ENCODE measurements around the gene ZNF787.

- no peak for TF ChIP-seq EZH2 (IDR thresholded peaks at IDR 0.05; ENCODE audit: borderline replicate concordance, low read length)
- no peak for TF ChIP-seq CTCF (IDR thresholded peaks at IDR 0.05; ENCODE audit: low read length)
Observed at GRCh38 chr19:56096665-56097064, 24.4 kb downstream of the ZNF787 start.

All from OCI-LY1 (cell line).